ENCODE data around the gene DPP7.

Gene DPP7

GRCh38 chr9:137114613-137115393, at the start of gene DPP7:
Gene DPP7, minus strand, starts transcription at chr9:137114733. Its CDS starts 20 bp downstream, at chr9:137114713.
- peak; percentile 69 for DNase-seq

GRCh38 chr9:137163805-137164204, 49.3 kb upstream of the DPP7 start:
- DNase-seq: no peak

GRCh38 chr9:137163365-137163715, 48.8 kb upstream of the DPP7 start:
- no peak for DNase-seq

- peak; percentile 24 for DNase-seq
Observed at GRCh38 chr9:137162505-137163364, 48.2 kb upstream of the DPP7 start.

GRCh38 chr9:137161558-137162486, 47.3 kb upstream of the DPP7 start:
- DNase-seq: no peak

GRCh38 chr9:137160716-137161557, 46.4 kb upstream of the DPP7 start:
- DNase-seq: no peak

GRCh38 chr9:137160054-137160425, 45.5 kb upstream of the DPP7 start:
- DNase-seq: no peak

- DNase-seq: no peak
Observed at GRCh38 chr9:137159105-137160053, 44.8 kb upstream of the DPP7 start.

- DNase-seq: no peak
Observed at GRCh38 chr9:137158625-137159024, 44.1 kb upstream of the DPP7 start.

GRCh38 chr9:137157618-137158415, 43.3 kb upstream of the DPP7 start:
- peak; percentile 49 for DNase-seq

GRCh38 chr9:137156567-137157375, 42.2 kb upstream of the DPP7 start:
- DNase-seq: peak; percentile 29

- DNase-seq: no peak
Observed at GRCh38 chr9:137152844-137153405, 38.4 kb upstream of the DPP7 start.

GRCh38 chr9:137150617-137151457, 36.3 kb upstream of the DPP7 start:
- peak; percentile 98 for DNase-seq

GRCh38 chr9:137149942-137150616, 35.5 kb upstream of the DPP7 start:
- DNase-seq: no peak

GRCh38 chr9:137149363-137149762, 34.8 kb upstream of the DPP7 start:
- DNase-seq: no peak

GRCh38 chr9:137148661-137149060, 34.1 kb upstream of the DPP7 start:
- DNase-seq: no peak

GRCh38 chr9:137148242-137148641, 33.7 kb upstream of the DPP7 start:
- no peak for DNase-seq
